HFF-Myc (cell line): ENCODE results near the gene ADCY4.
A peak's percentile ranks its signal among the peaks of the same experiment; 100 is the strongest.
"Not testable (repeated sequence)": the region's sequence is repeated elsewhere in the genome, so short reads cannot be mapped to it uniquely, and the experiment has no call there.

ENCODE experiments used
- DNase-seq: peaks from one replicate; pipeline ENCODE4 v3.0.0-alpha.2; 2011; ENCODE audit warnings: low read depth; ENCODE audit errors: extremely low read depth
- H3K4me3 ChIP-seq: replicated peaks from 2 replicates; pipeline ENCODE4 v1.5.1; 2011; ENCODE audit warnings: low read depth, mild to moderate bottlenecking, control low read depth, low read length
- CTCF ChIP-seq: IDR thresholded peaks from 2 replicates; pipeline ENCODE4 v1.5.1; 2012; ENCODE audit warnings: mild to moderate bottlenecking, low read depth, low read length, control low read depth; ENCODE audit errors: missing control alignments

ADCY4 gene

GRCh38 chr14:24360281-24360680, 25.4 kb upstream of the ADCY4 start:
- no peak overlapping the region for H3K4me3 ChIP-seq
- no peak for TF ChIP-seq CTCF
- no peak for DNase-seq

DNA sequence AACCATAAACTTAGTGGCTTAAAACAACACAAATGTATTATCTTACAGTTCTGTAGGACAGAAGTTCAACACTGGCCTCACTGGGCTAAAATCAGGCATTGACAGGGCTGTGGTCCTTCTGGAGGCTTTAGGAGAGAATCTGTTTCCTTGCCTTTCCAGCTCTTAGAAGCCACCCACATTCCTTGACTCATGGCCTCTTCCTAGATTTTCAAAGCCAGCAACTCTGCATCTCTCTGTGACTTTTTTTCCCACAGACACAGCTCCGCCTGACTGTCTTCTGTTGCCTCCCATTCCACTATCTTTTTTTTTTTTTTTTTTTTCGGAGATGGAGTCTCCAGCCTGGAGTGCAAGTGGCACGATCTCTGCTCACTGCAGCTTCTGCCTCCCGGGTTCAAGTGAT, 21.3 kb upstream of the ADCY4 start:
- TF ChIP-seq CTCF, result no peak

GRCh38 chr14:24355009-24355408, 20.1 kb upstream of the ADCY4 start:
- no peak for DNase-seq
- no peak overlapping the region for H3K4me3 ChIP-seq
- no peak for TF ChIP-seq CTCF

More for the DNA sequence above, 21.3 kb upstream of the ADCY4 start:
- no peak overlapping the region for H3K4me3 ChIP-seq
- DNase-seq, result no peak

GRCh38 chr14:24354482-24354825, 19.6 kb upstream of the ADCY4 start:
- not testable (repeated sequence) for H3K4me3 ChIP-seq, DNase-seq

DNA sequence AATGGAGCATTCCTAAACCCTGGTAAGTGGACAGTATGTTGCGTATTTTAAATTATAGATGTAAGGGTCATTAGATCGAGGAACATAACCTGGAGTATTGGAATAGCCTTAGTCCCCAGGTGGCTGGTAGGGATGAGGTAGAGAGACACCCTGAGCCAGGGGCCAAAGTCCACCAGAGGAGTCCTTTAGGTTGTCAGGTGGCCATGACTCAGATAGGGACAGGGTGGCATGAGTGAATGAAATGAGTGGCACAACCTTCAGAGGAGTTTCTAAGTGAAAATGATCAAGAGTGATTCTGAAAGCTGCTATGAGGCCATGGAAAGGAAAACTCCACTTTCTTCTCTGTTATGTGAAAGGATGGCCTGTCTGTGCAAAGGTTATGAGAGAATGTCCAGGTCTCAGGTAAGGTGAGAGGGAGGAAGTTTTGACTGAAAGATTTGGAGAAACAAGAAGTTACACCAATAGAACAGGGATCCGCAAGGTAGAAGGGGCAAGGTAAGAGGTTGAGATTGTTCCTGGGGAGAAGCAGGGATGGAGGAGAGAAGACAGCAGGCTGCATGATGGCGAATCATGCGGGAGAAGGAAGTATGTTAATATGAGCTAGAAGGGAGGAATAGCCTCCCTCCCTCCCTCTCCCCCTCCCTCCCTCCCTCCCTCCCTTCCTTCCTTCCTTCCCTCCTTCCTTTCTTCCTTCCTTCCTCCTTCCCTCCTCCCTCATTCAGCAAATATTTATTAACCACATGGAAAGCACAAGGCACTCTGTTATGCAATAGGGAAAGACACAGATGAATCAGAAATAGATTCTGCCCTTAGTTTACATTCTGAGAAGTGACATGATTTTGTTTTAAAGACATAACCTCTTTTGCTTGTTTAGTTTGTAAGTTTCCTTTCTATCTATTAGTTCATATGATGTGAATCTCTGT, 18.9 kb upstream of the ADCY4 start:
- TF ChIP-seq CTCF, result no peak

GRCh38 chr14:24351517-24351916, 16.6 kb upstream of the ADCY4 start:
- no peak overlapping the region for H3K4me3 ChIP-seq
- no peak for TF ChIP-seq CTCF
- DNase-seq, result no peak

More for the DNA sequence above, 18.9 kb upstream of the ADCY4 start:
- no peak overlapping the region for H3K4me3 ChIP-seq
- DNase-seq, result peak; percentile 56

- no peak overlapping the region for H3K4me3 ChIP-seq
- TF ChIP-seq CTCF, result no peak
- DNase-seq, result no peak
Observed at GRCh38 chr14:24349742-24350141, 14.9 kb upstream of the ADCY4 start.
